ENCODE measurements around the gene TMEM184B. TPM values are rescaled to one million over a fixed set of nuclear protein-coding genes. Genes with fewer than 3 reads are reported as not detected.

The TMEM184B gene
- total RNA-seq, 1 experiment from 2014 or later = 22.0 TPM

DNA sequence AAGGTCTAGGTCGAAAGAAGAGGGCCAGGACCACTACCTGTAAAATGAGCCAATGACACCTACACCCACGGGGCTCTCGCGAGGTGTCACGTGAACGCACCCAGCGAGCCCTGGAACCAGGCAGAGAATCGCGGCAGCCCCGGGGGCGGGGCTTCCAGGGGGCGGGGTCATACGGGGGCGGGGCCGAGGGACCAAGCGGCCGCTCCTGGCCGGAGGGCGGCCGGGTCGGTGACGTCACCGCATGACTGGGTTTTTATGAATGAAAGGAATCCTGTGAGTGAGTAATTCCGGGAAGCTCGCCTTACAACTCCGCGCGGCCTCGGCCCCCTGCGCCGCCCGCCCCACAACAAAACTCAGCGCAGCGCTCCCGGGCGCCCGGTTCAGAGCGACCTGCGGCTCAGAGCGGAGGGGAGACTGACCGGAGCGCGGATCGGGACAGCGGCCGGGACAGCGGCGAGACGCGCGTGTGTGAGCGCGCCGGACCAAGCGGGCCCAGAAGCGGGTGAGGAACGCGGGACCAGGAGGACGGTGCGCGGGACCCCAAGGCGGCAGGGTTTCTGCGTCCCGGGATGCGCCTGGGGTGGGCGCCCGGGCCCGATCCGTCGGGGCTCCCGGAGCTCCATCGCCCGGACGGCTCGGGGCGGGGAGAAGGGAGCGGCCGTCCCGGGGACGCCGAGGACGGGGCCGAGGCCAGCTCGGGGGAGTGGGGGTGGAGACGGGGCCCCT, 70.9 kb downstream of the TMEM184B start, which contains the start of gene MAFF:
MAFF (plus strand) TSS at position 284 of the 726 bp plus-strand sequence. CDS start 11,860 bp downstream, outside the sequence.
- H3K4me3 ChIP-seq = peak within 1 kb of the TSS; percentile 89
- H3K36me3 ChIP-seq = peaks cover 32% of the 10 kb centered on the region
- no peaks in the 10 kb centered on the region for H3K27me3 ChIP-seq (replicated peaks)
- H3K9me3 ChIP-seq (replicated peaks) = no peaks in the 10 kb centered on the region; the same call in 1 of the 2 replicates
- peak within 1 kb of the TSS; percentile 99 for H3K27ac ChIP-seq
- peaks cover 43% of the 10 kb centered on the region for H3K4me1 ChIP-seq (replicated peaks)
- DNase-seq (ENCODE audit: low read depth in 1 of 2, low spot score in 2 of 2) = peak; percentile 93 to 98

DNA sequence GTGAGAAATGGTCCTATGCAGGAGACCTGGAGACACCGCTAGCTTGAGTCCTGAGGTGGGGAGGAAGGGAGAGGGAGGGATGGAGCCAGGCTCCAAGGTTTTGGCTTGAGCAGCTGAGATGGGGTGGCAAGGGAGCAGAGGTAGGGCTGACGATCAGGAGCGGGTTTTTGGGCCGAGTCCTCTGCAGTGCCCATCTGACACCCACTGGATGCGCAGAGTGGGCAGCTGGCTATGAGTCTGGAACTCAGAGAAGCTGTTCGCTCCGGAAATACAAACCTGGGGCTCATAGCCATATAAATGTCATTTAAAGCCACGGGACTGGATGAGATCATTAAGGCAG, 71.5 kb downstream of the TMEM184B start:
- Histone ChIP-seq H3K27ac (no peak overlapping the region; the same call in 1 of the 2 replicates), H3K27me3 (replicated peaks) (no peaks in the 10 kb centered on the region), H3K4me1 (replicated peaks) (peaks cover 43% of the 10 kb centered on the region), H3K9me3 (replicated peaks) (no peaks in the 10 kb centered on the region; the same call in 1 of the 2 replicates), H3K4me3 (peak overlapping the region; percentile 89), H3K36me3 (peaks cover 32% of the 10 kb centered on the region)
- peak in 1 of 2 experiments; percentile 48 for DNase-seq (ENCODE audit: low read depth in 1 of 2, low spot score in 2 of 2)

DNA sequence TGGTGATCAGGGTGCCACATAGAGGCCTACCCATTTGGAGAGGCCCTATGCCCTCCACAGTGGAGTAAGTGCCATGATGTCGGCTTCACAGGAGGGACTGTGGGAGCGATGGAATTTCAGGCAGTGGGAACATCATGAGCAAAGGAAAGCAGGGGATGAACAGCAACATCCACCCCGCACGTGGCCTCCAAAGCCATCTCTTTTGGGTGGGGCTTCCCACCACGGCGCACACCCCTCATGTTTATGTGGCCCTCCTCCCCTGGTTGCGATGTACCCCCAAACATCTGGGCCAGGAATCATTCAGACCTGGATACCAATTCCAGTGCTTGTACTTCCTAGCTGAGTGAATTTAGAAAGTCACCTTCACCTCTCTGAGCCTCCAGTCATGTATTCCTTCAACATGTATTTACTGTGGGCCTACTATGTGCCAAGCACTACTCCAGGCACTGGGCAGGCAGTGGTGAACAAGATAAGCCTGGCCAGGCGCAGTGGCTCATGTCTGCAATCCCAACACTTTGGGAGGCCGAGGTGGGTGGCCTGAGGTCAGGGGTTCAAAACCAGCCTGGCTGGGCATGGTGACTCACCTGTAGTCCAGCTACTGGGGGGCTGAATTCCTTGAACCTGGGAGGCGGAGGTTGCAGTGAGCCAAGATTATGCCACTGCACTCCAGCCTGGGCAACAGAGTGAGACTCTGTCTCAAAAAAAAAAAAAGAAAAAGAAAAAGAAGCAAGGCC, 72.8 kb downstream of the TMEM184B start:
- no peaks in the 10 kb centered on the region; the same call in 1 of the 2 replicates for H3K9me3 ChIP-seq (replicated peaks)
- peaks cover 37% of the 10 kb centered on the region for H3K4me1 ChIP-seq (replicated peaks)
- DNase-seq (ENCODE audit: low read depth in 1 of 2, low spot score in 2 of 2) = no peak
- no peak overlapping the region for H3K27ac ChIP-seq
- peaks cover 25% of the 10 kb centered on the region for H3K36me3 ChIP-seq
- H3K4me3 ChIP-seq = no peak overlapping the region
- H3K27me3 ChIP-seq (replicated peaks) = no peaks in the 10 kb centered on the region

DNA sequence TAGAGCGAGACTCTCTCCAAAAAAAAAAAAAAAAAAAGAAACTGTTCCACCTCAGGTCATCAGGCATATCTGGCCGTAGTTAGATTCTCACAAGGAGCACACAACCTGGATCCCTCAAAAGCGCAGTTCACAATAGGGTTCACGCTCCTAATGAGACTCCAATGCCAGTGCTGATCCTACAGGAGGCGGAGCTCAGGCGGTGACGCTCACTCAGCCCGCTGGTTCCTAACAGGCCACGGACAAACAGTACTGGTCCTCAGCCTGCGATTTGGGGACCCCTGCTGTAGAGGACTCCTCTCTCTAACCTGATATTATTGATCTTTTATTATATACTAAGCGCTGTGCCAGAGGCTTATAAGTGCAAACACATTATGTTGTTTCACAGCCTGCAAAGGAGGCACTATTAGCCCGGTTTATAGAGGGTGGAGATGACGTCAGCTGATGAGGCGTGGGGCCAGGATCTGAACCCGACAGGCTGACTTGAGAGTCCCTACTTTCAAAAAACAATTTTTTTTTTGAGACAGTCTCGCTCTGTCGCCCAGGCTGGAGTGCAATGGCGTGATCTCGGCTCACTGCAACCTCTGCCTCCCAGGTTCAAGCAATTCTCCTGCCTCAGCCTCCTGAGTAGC, 75.9 kb downstream of the TMEM184B start:
- Histone ChIP-seq H3K4me1 (replicated peaks) (peaks cover 21% of the 10 kb centered on the region), H3K27ac (no peak overlapping the region), H3K4me3 (no peak overlapping the region), H3K36me3 (peaks cover under 1% of the 10 kb centered on the region), H3K9me3 (replicated peaks) (no peaks in the 10 kb centered on the region; the same call in 1 of the 2 replicates), H3K27me3 (replicated peaks) (no peaks in the 10 kb centered on the region)
- DNase-seq (ENCODE audit: low read depth in 1 of 2, low spot score in 2 of 2) = no peak

DNA sequence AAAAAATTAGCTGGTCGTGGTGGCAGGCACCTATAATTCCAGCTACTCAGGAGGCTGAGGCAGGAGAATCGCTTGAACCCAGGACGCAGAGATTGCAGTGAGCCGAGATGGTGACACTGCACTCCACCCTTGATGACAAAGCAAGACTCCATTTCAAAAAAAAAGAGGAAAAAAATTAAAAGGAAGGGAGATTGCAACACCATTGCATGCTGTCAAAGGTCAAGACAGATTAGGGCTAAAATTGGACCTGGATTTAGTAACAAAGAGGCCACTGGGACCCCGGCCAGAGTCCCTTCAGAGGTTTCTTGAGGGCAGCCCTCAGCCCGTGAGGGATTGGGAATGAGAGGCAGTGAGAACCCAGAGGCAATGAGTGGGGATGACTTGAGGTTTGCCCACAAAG, 79.2 kb downstream of the TMEM184B start:
- Histone ChIP-seq H3K36me3 (no peaks in the 10 kb centered on the region), H3K27me3 (replicated peaks) (no peaks in the 10 kb centered on the region), H3K4me1 (replicated peaks) (peaks cover 11% of the 10 kb centered on the region), H3K4me3 (no peak overlapping the region), H3K9me3 (replicated peaks) (no peaks in the 10 kb centered on the region), H3K27ac (no peak overlapping the region)
- DNase-seq (ENCODE audit: low read depth in 1 of 2, low spot score in 2 of 2) = no peak

DNA sequence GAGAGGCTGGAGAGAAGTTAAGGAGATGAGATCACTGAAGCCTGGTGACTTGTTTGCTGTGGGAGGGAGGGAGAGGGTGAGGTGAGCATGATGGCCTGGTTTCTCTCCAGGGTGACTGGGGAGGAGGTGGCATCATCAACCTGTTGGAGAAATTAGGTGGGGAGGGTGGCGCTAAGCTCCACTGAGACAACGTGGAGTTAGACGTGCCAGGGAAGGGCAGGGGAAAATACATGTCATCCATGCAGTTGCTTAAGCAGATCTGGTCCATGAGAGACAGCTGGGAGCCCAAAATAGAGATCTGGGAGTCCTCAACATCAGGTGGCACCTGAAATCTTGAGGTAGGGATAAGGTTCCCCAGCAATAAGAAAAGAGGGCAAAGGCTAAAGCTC, 80.3 kb downstream of the TMEM184B start:
- Histone ChIP-seq H3K4me3 (no peak overlapping the region), H3K9me3 (replicated peaks) (no peaks in the 10 kb centered on the region), H3K27ac (no peak overlapping the region), H3K27me3 (replicated peaks) (no peaks in the 10 kb centered on the region), H3K36me3 (no peaks in the 10 kb centered on the region), H3K4me1 (replicated peaks) (peaks cover 16% of the 10 kb centered on the region)
- no peak for DNase-seq (ENCODE audit: low read depth in 1 of 2, low spot score in 2 of 2)

DNA sequence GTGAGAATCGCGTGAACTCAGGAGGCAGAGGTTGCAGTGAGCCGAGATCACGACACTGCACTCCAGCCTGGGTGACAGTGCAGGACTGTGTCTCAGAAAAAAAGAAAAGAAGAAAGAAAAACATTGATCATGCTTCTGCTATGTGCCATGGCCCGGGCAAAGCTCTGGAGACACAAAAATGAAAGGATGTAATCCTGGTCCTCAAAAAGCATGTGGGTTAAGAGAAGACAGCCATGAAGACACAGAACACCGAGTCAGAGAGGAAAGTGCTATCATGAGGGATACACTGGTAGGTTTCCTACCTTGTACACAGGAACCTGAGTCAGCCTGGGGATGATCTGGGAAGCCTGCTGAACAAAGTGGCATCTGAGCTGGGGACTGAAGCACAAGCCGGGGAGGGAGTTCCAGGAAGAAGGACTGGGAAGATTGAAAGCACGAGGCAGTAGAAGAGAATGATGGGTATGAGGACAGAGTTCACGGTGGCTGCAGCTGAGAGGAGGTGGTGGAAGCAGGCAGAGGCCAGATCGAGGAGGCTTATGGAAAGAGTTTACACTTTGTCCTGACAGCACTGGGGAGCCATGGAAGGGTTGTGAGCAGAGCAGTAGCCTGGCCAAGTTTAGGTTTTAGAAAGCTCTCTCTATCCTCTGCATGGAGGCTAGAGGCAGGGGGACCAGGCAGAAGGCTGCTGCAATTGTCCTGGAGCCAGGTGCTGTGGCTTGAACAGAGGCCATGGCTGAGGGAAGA, 80.9 kb downstream of the TMEM184B start:
- Histone ChIP-seq H3K9me3 (replicated peaks) (no peaks in the 10 kb centered on the region), H3K27ac (no peak overlapping the region), H3K4me1 (replicated peaks) (peaks cover 22% of the 10 kb centered on the region), H3K27me3 (replicated peaks) (no peaks in the 10 kb centered on the region), H3K36me3 (no peaks in the 10 kb centered on the region), H3K4me3 (no peak overlapping the region)
- no peak for DNase-seq (ENCODE audit: low read depth in 1 of 2, low spot score in 2 of 2)

DNA sequence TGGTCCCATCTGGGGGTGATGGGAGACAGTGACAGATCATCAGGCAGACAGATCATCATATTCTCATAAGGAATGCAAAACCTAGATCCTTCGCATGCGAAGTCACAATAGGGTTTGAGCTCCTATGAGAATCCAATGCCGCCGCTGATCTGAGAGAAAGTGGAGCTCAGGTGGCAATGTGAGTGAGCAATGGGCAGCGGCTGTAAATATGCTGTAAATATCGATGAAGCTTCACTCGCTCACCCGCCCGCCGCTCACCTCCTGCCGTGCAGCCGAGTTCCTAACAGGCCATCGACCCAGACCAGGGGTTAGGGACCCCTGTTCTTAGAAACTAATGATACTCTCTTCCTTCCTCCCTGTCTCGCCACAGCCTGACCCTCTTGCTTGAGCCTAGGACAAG, 81.8 kb downstream of the TMEM184B start:
- H3K4me3 ChIP-seq = no peak overlapping the region
- H3K4me1 ChIP-seq (replicated peaks) = peaks cover 30% of the 10 kb centered on the region
- H3K27me3 ChIP-seq (replicated peaks) = no peaks in the 10 kb centered on the region
- no peaks in the 10 kb centered on the region for H3K9me3 ChIP-seq (replicated peaks)
- H3K27ac ChIP-seq = no peak overlapping the region
- DNase-seq (ENCODE audit: low read depth in 1 of 2, low spot score in 2 of 2) = no peak
- no peaks in the 10 kb centered on the region for H3K36me3 ChIP-seq

DNA sequence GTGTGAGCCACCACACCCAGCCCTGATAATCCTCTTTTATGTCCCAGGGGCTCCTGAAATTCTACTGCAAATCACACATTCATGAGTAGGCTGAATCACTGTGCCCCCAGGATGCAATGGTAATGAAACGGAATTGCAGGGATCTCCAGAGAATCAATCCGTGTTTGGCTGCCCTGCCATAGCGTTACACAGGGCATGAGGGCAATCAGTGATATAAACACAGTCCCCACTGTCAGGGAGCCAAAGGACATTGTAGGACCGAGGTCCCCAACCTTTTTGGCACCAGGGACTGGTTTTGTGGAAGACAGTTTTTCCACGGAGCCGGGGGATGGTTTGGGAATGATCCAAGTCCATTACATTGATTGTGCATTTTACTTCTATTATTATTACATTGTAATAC, 82.2 kb downstream of the TMEM184B start:
- H3K4me3 ChIP-seq = no peak overlapping the region
- peaks cover 32% of the 10 kb centered on the region for H3K4me1 ChIP-seq (replicated peaks)
- no peaks in the 10 kb centered on the region for H3K36me3 ChIP-seq
- H3K27ac ChIP-seq = no peak overlapping the region
- DNase-seq (ENCODE audit: low read depth in 1 of 2, low spot score in 2 of 2) = no peak
- no peaks in the 10 kb centered on the region for H3K9me3 ChIP-seq (replicated peaks)
- no peaks in the 10 kb centered on the region for H3K27me3 ChIP-seq (replicated peaks)

DNA sequence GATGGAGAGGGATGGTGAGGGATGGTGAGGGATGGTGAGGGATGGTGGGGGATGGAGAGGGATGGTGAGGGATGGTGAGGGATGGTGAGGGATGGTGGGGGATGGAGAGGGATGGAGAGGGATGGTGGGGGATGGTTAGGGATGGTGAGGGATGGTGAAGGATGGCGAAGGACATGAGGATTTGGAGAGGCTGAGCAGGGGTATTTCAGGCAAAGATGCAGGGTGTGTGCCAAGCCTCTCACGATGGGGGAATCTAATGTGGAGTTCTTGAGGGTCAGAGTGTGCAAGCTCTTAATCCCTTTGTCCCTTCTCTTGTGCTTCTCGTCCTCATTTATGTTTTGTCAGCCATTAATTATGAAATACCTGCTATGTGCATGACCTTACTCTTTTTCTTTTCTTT, 83.7 kb downstream of the TMEM184B start:
- no peak for DNase-seq (ENCODE audit: low read depth in 1 of 2, low spot score in 2 of 2)
- Histone ChIP-seq H3K36me3 (no peaks in the 10 kb centered on the region), H3K9me3 (replicated peaks) (no peaks in the 10 kb centered on the region), H3K4me3 (no peak overlapping the region), H3K27me3 (replicated peaks) (no peaks in the 10 kb centered on the region), H3K27ac (no peak overlapping the region), H3K4me1 (replicated peaks) (peaks cover 28% of the 10 kb centered on the region)

DNA sequence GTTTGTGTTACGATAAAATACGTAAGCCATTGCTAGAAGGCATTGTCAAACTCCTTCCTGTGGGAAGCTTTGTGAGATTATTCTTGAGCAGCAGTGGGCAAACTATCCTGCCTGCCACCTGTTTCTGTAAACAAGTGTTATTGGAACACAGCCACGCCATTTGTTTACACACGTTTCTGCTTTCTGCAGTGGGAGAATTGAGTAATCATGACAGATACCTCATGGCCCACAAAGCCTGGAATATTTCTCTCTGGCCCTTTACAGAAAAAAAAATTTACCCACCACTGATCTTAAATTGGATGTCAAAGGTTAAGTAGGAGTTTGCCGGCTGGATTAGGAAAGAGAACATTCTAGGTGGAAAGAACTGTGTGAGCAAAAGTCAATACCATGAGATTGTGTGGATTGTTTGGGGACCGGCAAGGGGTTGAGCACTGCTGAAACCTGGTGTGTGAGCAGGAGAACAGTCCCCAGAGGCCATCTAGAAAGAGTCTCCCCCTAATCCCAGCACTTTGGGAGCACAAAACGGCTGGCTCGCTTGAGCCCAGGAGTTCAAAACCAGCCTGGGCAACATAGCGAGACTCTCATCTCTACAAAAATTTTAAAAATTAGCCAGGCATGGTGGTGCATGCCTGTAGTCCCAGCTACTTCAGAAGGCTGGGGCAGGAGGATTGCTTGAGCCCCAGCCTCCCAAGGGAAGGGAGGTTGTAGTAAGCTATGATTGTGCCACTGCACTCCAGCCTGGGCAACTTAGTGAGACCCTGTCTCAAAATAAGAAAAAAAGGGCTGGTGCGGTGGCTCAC, 85.2 kb downstream of the TMEM184B start:
- no peaks in the 10 kb centered on the region for H3K36me3 ChIP-seq
- H3K27ac ChIP-seq = no peak overlapping the region; the same call in 1 of the 2 replicates
- no peak for DNase-seq (ENCODE audit: low read depth in 1 of 2, low spot score in 2 of 2)

DNA sequence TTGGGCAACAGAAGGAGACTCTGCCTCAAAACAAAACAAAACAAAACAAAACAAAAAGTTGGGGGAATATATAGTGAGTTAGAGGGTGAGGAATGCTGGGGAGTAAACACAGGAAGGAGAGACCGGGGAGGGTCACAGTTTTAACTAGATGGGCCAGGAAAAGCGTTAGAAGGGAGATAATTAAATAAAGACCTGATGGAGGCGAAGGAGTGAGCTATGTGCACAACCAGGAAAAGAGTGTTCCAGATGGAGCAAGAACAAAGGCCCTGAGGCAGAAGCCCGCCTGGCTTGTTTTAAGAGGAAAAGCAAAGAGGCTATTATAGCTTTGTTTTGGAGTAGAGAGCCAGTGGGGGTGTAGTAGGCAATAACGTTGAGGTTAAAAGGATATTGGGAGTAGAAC, 86.4 kb downstream of the TMEM184B start:
- Histone ChIP-seq H3K27ac (peak overlapping the region; percentile 52), H3K36me3 (no peaks in the 10 kb centered on the region), H3K27me3 (replicated peaks) (no peaks in the 10 kb centered on the region), H3K4me1 (replicated peaks) (peaks cover 25% of the 10 kb centered on the region), H3K4me3 (no peak overlapping the region), H3K9me3 (replicated peaks) (no peaks in the 10 kb centered on the region)
- peak; percentile 60 to 85 for DNase-seq (ENCODE audit: low read depth in 1 of 2, low spot score in 2 of 2)

More for the DNA sequence above, 85.2 kb downstream of the TMEM184B start:
- no peaks in the 10 kb centered on the region for H3K9me3 ChIP-seq (replicated peaks)
- no peak overlapping the region for H3K4me3 ChIP-seq
- H3K4me1 ChIP-seq (replicated peaks) = peaks cover 28% of the 10 kb centered on the region
- no peaks in the 10 kb centered on the region for H3K27me3 ChIP-seq (replicated peaks)

DNA sequence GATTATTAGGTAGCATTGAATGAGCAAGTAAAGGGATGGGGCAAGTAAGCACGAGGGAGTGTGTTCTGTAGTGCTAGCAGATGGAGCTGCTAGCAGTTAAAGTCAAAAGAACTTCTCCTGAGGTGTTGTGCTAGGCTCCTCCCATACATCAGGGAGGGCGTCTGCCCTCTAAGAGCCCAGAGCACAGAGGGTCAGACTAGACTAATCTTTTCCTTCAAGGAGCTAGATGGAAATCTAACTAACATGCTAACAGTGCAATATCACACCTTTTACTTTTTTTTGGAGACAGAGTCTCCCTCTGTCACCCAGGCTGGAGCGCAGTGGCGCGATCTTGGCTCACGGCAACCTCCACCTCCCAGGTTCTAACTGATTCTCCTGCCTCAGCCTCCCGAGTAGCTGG, 88.0 kb downstream of the TMEM184B start:
- no peak for DNase-seq (ENCODE audit: low read depth in 1 of 2, low spot score in 2 of 2)
- no peak overlapping the region for H3K4me3 ChIP-seq
- no peaks in the 10 kb centered on the region for H3K36me3 ChIP-seq
- H3K4me1 ChIP-seq (replicated peaks) = peaks cover 41% of the 10 kb centered on the region
- no peaks in the 10 kb centered on the region for H3K27me3 ChIP-seq (replicated peaks)
- H3K9me3 ChIP-seq (replicated peaks) = no peaks in the 10 kb centered on the region
- no peak overlapping the region for H3K27ac ChIP-seq
